ENCODE measurements around the gene RAB40B.

DNA sequence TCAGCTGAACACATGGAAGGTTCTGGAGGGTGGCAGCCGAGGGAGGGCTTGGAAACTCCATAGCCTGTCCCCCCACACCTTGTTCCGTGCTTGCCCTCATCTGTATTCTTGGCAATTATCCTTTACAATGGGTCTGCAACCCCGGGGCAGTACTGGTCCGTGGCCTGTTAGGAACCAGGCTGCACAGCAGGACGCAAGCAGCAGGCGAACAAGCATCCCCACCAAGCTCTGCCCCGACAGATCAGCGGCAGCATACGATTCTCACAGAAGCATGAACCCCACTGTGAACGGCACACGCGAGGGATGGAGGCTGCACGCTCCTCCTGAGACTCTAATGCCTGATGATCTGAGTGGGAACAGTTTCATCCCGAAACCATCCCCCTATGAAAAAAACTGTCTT is 56.5 kb downstream of the RAB40B start:
- TF ChIP-seq, protein P1, sequence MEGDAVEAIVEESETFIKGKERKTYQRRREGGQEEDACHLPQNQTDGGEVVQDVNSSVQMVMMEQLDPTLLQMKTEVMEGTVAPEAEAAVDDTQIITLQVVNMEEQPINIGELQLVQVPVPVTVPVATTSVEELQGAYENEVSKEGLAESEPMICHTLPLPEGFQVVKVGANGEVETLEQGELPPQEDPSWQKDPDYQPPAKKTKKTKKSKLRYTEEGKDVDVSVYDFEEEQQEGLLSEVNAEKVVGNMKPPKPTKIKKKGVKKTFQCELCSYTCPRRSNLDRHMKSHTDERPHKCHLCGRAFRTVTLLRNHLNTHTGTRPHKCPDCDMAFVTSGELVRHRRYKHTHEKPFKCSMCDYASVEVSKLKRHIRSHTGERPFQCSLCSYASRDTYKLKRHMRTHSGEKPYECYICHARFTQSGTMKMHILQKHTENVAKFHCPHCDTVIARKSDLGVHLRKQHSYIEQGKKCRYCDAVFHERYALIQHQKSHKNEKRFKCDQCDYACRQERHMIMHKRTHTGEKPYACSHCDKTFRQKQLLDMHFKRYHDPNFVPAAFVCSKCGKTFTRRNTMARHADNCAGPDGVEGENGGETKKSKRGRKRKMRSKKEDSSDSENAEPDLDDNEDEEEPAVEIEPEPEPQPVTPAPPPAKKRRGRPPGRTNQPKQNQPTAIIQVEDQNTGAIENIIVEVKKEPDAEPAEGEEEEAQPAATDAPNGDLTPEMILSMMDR (IDR thresholded peaks at IDR 0.05), result no peak
- TF ChIP-seq POLR2A (IDR thresholded peaks at IDR 0.05), result no peak
